Ishikawa (cell line): ENCODE results near the gene SRBD1.

Experiments
- CEBPB ChIP-seq: IDR thresholded peaks from 2 replicates; pipeline ENCODE4 v1.6.1; 2012
- CREB1 ChIP-seq: IDR thresholded peaks from 2 replicates; pipeline ENCODE4 v1.6.1; 2012; ENCODE audit warnings: low read depth
- EGR1 ChIP-seq: IDR thresholded peaks from 2 replicates; pipeline ENCODE4 v1.6.1; 2012
- EP300 ChIP-seq: IDR thresholded peaks from 2 replicates; pipeline ENCODE4 v1.6.1; 2012; ENCODE audit warnings: borderline replicate concordance
- FOXM1 ChIP-seq: IDR thresholded peaks from 2 replicates; pipeline ENCODE4 v1.6.1; 2012; ENCODE audit warnings: low read depth, borderline replicate concordance
- NFIC ChIP-seq: IDR thresholded peaks from 2 replicates; pipeline ENCODE4 v1.6.1; 2012
- RAD21 ChIP-seq: IDR thresholded peaks from 2 replicates; pipeline ENCODE4 v1.6.1; 2012; ENCODE audit warnings: low read depth
- TAF1 ChIP-seq: IDR thresholded peaks from 2 replicates; pipeline ENCODE4 v1.6.1; 2012; ENCODE audit warnings: low read depth, mild to moderate bottlenecking
- TCF12 ChIP-seq: IDR thresholded peaks from 2 replicates; pipeline ENCODE4 v1.6.1; 2012; ENCODE audit warnings: low read depth
- TEAD4 ChIP-seq: IDR thresholded peaks from 2 replicates; pipeline ENCODE4 v1.6.1; 2012
- YY1 ChIP-seq: IDR thresholded peaks from 2 replicates; pipeline ENCODE4 v1.6.1; 2012; ENCODE audit warnings: low read depth
- ZBTB7A ChIP-seq: IDR thresholded peaks from 2 replicates; pipeline ENCODE4 v1.6.1; 2012; ENCODE audit warnings: low read depth
- TF ChIP-seq, protein P1 (sequence below): IDR thresholded peaks from 2 replicates; pipeline ENCODE4 v1.6.1; 2012
- TF ChIP-seq, protein P2 (sequence below): IDR thresholded peaks from 2 replicates; pipeline ENCODE4 v1.6.1; 2012
- TF ChIP-seq, protein P3 (sequence below): IDR thresholded peaks from 2 replicates; pipeline ENCODE4 v1.6.1; 2012; ENCODE audit warnings: low read depth, mild to moderate bottlenecking

Gene SRBD1

DNA sequence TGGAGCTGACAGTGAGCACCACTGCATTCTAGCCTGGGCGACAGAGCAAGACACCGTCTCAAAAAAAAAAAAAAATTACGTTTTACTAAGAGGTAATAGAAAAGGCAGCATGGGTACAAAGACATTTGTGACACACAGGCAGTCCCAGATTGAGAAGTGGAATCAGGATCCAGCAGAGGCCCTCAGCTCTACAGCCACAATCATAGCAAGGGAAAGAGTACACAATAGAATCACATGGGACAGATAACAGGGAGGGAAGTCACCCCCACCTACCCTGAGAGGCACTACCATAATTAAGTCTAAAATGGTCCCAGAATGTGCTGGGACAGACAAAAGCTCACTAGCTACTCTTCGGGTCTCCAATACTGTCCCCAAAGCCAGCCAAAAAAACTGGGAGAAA, 12.5 kb downstream of the SRBD1 start:
- TF ChIP-seq, protein P1, sequence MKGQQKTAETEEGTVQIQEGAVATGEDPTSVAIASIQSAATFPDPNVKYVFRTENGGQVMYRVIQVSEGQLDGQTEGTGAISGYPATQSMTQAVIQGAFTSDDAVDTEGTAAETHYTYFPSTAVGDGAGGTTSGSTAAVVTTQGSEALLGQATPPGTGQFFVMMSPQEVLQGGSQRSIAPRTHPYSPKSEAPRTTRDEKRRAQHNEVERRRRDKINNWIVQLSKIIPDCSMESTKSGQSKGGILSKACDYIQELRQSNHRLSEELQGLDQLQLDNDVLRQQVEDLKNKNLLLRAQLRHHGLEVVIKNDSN: no peak
- TF ChIP-seq EGR1 (no peak), RAD21 (no peak), TAF1 (no peak), EP300 (no peak), YY1 (no peak), CREB1 (no peak), FOXM1 (no peak), NFIC (no peak), CEBPB (no peak), ZBTB7A (no peak), TEAD4 (no peak), TCF12 (no peak)
- TF ChIP-seq, protein P2, sequence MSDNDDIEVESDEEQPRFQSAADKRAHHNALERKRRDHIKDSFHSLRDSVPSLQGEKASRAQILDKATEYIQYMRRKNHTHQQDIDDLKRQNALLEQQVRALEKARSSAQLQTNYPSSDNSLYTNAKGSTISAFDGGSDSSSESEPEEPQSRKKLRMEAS: no peak
- TF ChIP-seq, protein P3, sequence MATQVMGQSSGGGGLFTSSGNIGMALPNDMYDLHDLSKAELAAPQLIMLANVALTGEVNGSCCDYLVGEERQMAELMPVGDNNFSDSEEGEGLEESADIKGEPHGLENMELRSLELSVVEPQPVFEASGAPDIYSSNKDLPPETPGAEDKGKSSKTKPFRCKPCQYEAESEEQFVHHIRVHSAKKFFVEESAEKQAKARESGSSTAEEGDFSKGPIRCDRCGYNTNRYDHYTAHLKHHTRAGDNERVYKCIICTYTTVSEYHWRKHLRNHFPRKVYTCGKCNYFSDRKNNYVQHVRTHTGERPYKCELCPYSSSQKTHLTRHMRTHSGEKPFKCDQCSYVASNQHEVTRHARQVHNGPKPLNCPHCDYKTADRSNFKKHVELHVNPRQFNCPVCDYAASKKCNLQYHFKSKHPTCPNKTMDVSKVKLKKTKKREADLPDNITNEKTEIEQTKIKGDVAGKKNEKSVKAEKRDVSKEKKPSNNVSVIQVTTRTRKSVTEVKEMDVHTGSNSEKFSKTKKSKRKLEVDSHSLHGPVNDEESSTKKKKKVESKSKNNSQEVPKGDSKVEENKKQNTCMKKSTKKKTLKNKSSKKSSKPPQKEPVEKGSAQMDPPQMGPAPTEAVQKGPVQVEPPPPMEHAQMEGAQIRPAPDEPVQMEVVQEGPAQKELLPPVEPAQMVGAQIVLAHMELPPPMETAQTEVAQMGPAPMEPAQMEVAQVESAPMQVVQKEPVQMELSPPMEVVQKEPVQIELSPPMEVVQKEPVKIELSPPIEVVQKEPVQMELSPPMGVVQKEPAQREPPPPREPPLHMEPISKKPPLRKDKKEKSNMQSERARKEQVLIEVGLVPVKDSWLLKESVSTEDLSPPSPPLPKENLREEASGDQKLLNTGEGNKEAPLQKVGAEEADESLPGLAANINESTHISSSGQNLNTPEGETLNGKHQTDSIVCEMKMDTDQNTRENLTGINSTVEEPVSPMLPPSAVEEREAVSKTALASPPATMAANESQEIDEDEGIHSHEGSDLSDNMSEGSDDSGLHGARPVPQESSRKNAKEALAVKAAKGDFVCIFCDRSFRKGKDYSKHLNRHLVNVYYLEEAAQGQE: no peak

DNA sequence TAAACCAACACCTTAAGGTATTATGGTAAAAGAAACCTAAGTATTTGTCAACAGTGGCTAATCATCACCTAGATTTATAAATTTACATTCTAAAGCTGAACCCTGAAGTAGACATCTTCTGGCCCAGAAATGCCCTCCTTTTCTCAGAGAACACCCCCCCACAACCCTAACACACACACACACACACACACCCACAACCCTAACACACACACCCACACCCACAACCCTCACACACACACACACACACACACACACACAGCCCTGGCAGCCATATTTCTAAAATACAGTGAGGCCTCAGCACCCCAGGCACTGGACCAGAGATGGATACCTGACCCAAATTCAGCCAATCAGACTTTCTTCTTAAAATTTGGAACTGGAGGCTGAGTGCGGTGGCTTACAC, 14.3 kb downstream of the SRBD1 start:
- no peak for TF ChIP-seq TEAD4
- no peak for TF ChIP-seq RAD21
- TF ChIP-seq, protein P1: no peak
- TF ChIP-seq, protein P3: no peak
- TF ChIP-seq EP300: no peak

DNA sequence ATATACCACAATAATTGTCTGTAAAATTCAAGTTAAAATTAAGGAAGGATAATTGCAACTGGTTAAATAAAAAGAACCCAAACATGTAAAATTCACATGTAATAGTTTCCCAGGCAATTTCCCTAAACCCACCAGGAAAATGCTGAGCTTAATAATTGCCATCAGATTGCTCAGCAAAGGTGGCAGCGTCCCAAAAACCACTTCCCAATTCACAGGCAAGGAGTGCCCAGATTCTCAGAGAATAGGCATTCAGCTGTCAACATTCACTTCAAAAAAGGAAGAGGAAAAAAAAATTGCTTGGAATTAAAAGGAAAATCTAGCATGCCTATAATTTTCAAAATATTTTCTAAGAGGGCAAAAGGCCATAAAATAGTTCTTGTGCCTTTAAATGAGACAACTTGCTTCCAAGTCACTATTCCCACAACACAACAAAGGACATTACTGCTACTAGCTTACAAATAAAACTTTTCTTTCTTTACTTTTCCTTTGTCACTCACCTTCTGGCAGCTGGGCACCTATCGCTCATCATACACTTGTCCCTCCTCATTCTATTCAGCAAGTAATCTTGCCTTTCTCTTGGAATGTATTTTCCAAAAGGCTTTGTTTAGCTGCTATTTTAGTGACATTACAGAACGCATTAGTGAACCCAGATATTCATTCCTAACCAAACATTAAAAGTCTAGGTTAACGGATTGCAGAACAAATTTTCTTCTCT, 15.2 kb downstream of the SRBD1 start:
- TF ChIP-seq CREB1 (no peak), ZBTB7A (no peak), CEBPB (no peak), TAF1 (no peak), EGR1 (no peak), TEAD4 (no peak), FOXM1 (no peak), TCF12 (no peak), YY1 (no peak), NFIC (no peak), EP300 (no peak)
- TF ChIP-seq, protein P1: no peak
- TF ChIP-seq, protein P2: no peak

DNA sequence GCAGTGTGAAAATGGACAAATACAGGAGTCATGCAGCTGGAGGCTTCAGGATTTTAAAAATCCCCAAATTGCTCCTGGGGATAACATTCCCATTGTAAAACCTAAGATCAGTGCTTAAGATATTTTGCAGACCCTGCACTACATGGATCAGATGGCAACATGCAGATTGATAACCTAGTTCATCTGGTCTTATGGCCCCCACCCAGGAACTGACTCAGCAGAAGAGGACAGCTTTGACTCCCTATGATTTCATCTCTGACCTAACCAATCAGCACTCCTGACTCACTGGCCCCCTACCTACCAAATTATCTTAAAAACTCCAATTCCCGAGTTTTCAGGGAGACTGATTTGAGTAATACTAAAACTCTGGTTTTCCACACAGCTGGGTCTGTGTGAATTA, 20.0 kb downstream of the SRBD1 start:
- TF ChIP-seq YY1: no peak
- TF ChIP-seq TAF1: no peak
- TF ChIP-seq, protein P2: no peak
- TF ChIP-seq NFIC: no peak

DNA sequence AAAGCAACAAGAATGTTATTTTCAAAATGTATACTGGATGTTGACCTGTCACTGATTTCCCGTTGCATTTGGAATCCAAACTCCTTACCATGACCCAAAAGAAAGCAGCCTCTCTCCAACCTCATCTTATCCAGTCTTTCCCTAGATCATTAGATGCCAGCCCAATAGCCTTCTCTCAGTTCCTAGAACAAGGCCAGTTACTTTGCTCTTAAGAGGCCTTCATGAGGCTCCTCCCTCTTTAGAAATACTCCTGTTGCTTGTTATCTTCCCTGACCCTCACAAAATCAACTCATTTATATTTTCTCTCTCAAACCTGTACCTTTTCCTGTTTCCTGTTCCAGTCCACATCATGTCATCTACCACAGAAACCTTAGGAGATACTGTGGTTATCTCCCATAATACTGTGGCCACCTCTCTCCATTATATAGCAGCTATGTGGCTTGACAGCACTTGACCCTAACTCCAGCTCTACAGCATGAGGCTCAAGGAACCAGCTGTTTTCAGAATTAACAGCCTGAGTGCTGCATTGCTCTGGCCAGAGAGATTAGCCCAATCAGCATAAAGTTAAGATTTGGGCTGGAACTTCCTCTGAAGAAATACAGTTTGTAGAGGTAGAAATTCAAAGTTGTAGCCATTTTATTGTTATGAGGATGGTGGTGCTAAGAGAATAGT, 22.8 kb downstream of the SRBD1 start:
- TF ChIP-seq ZBTB7A (no peak), YY1 (no peak), RAD21 (no peak), NFIC (no peak), EP300 (no peak), CEBPB (no peak), CREB1 (no peak), FOXM1 (no peak)
- TF ChIP-seq, protein P2: no peak
